ENCODE results near the gene GALNT6.

GRCh38 chr12:51369581-51369980 is 21.6 kb downstream of the GALNT6 start:
- TF ChIP-seq PCBP1 (IDR thresholded peaks at IDR 0.05; ENCODE audit: borderline replicate concordance, low read depth, low read length) (no peak), POLR2A (IDR thresholded peaks at IDR 0.05; ENCODE audit: insufficient read depth in 1 of 2, low read depth in 2 of 2, low read length in 2 of 2) (no peak), KDM5B (CRISPR knock-in tag; IDR thresholded peaks at IDR 0.05; ENCODE audit: borderline replicate concordance) (no peak), EP300 (IDR thresholded peaks at IDR 0.05; ENCODE audit: low read depth in 2 of 2, low read length in 2 of 2) (no peak), EP300 (CRISPR knock-in tag; IDR thresholded peaks at IDR 0.05; ENCODE audit: borderline replicate concordance) (no peak), KDM1A (CRISPR knock-in tag; IDR thresholded peaks at IDR 0.05) (no peak), SMAD1 (CRISPR knock-in tag; IDR thresholded peaks at IDR 0.05; ENCODE audit: borderline replicate concordance, low read depth) (no peak), NCOR1 (IDR thresholded peaks at IDR 0.05; ENCODE audit: borderline replicate concordance, low read length) (no peak), SAFB2 (CRISPR knock-in tag; IDR thresholded peaks at IDR 0.05; ENCODE audit: borderline replicate concordance, low read depth) (no peak), NFE2 (CRISPR knock-in tag; IDR thresholded peaks at IDR 0.05) (no peak), NRL (CRISPR knock-in tag; IDR thresholded peaks at IDR 0.05; ENCODE audit: borderline replicate concordance) (no peak), CTCF (CRISPR knock-in tag; IDR thresholded peaks at IDR 0.05) (no peak)

Measured in HepG2 (cell line).